AG09309 (cell line): ENCODE measurements around the gene OR2AG2.

Experiments
- DNase-seq: peaks from one replicate; pipeline ENCODE4 v3.0.0-alpha.2; 2010; ENCODE audit warnings: low read depth
- H3K4me3 ChIP-seq: 2 replicates; pipeline ENCODE4 v1.5.1; 2011; ENCODE audit warnings: mild to moderate bottlenecking, low read depth, low read length, moderate library complexity; ENCODE audit not compliant: control insufficient read depth
- TF ChIP-seq, protein P1 (sequence below): IDR thresholded peaks from 2 replicates; pipeline ENCODE4 v1.5.1; 2011; ENCODE audit warnings: mild to moderate bottlenecking, low read depth, low read length, inconsistent platforms; ENCODE audit not compliant: insufficient read depth, control insufficient read depth; ENCODE audit errors: missing control alignments

OR2AG2 gene

GRCh38 chr11:6794639-6795038 lies 22.9 kb upstream of the OR2AG2 start:
- no peak overlapping the region for H3K4me3 ChIP-seq
- DNase-seq, result no peak
- TF ChIP-seq, protein P1, sequence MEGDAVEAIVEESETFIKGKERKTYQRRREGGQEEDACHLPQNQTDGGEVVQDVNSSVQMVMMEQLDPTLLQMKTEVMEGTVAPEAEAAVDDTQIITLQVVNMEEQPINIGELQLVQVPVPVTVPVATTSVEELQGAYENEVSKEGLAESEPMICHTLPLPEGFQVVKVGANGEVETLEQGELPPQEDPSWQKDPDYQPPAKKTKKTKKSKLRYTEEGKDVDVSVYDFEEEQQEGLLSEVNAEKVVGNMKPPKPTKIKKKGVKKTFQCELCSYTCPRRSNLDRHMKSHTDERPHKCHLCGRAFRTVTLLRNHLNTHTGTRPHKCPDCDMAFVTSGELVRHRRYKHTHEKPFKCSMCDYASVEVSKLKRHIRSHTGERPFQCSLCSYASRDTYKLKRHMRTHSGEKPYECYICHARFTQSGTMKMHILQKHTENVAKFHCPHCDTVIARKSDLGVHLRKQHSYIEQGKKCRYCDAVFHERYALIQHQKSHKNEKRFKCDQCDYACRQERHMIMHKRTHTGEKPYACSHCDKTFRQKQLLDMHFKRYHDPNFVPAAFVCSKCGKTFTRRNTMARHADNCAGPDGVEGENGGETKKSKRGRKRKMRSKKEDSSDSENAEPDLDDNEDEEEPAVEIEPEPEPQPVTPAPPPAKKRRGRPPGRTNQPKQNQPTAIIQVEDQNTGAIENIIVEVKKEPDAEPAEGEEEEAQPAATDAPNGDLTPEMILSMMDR, result no peak

GRCh38 chr11:6790546-6790945 lies 18.8 kb upstream of the OR2AG2 start:
- no peak for DNase-seq
- H3K4me3 ChIP-seq, result no peak overlapping the region
- TF ChIP-seq, protein P1, result no peak

- TF ChIP-seq, protein P1, result no peak
- no peak within 1 kb of the TSS for H3K4me3 ChIP-seq
- DNase-seq, result no peak
These were observed 10.9 kb upstream of the OR2AG2 start, which contains the start of gene OR2AG1 for GRCh38 chr11:6782720-6783119. Gene OR2AG1, plus strand, starts transcription at chr11:6783020. Its CDS starts 2,018 bp downstream, at chr11:6785038.

- TF ChIP-seq, protein P1, result no peak
- H3K4me3 ChIP-seq, result no peak overlapping the region
- DNase-seq, result no peak
These were observed 9.1 kb upstream of the OR2AG2 start for GRCh38 chr11:6780829-6781228.

GRCh38 chr11:6778518-6778917 lies 6.7 kb upstream of the OR2AG2 start:
- no peak overlapping the region for H3K4me3 ChIP-seq
- TF ChIP-seq, protein P1, result no peak
- no peak for DNase-seq

DNA sequence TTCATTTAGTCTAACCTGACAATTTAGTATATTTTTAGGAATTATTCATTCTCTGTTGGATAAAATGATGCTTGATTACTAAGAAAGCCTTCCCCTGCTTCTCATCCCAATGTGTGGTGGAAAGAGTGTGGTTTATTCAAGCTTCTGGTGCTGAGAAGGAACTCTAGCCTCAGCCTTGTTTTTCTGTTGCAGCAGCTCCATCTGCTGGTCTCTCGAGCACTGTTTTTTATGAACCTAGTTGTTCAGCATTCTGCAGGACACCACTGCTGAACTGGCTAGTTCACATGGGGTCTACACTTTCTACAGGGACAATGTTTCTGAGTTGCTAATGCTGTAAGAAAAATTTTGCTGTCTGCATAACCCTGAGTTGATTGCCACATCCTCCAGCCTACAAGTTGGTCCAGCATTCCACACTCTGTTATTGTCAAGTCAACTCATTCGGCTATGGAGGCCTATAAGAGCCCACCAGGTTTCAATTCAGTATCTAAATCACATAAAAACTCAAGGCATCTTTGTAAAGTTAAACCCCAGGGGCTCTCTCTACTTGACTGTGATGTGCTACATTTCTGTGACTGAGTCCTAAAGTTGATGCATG lies 14.3 kb downstream of the OR2AG2 start:
- TF ChIP-seq, protein P1, result peak; percentile 72
- DNase-seq, result peak; percentile 27
- H3K4me3 ChIP-seq, result no peak overlapping the region
